Body of pancreas (tissue), 4 donors: ENCODE data around the gene IFT22. TPM values are rescaled to one million over a fixed set of nuclear protein-coding genes. Genes with fewer than 3 reads are reported as not detected.
A peak's percentile ranks its signal among the peaks of the same experiment; 100 is the strongest.

Source experiments
- ATAC-seq: fragments of 150-250 bp; one replicate; pipeline ENCODE4 v1.9.1; 2016
- DNase-seq, 4 donors: peaks; one replicate each; pipeline ENCODE4 v3.0.0-alpha.2; 2019
- H3K27ac ChIP-seq, 4 donors: fragments of 200-600 bp; sonication (generic); 1 replicate in 3 of 4; 2 replicates in 1 of 4; pipeline versions ENCODE4 v1.5.1 to v1.6.1; 2016 to 2019; ENCODE audit warnings: mild to moderate bottlenecking in 1 of 4, mixed read lengths in 1 of 4, moderate library complexity in 1 of 4
- H3K27me3 ChIP-seq, 2 donors: fragments of 200-600 bp; sonication (generic); one replicate each; pipeline ENCODE4 v1.6.0; 2016; ENCODE audit warnings: mild to moderate bottlenecking in 1 of 2
- H3K36me3 ChIP-seq, 2 donors: fragments of 200-600 bp; sonication (generic); replicated peaks in 1 of 2; 2 replicates each; pipeline ENCODE4 v1.5.1; 2016; ENCODE audit warnings: low read depth in 2 of 2; ENCODE audit not compliant: insufficient read depth in 1 of 2
- H3K4me1 ChIP-seq: fragments of 200-600 bp; sonication (generic); one replicate; pipeline ENCODE4 v1.6.0; 2016
- H3K4me3 ChIP-seq, 2 donors: fragments of 200-600 bp; sonication (generic); 1 replicate in 1 of 2; 2 replicates in 1 of 2; pipeline ENCODE4 v1.5.1; 2016 to 2019
- H3K9me3 ChIP-seq, 3 donors: fragments of 200-600 bp; sonication (generic); 1 replicate in 2 of 3; 2 replicates in 1 of 3; pipeline ENCODE4 v1.5.1; 2016
- POLR2A ChIP-seq, 3 donors: fragments of 450-650 bp; IDR thresholded peaks; one replicate each; pipeline ENCODE4 v1.6.1; 2016; ENCODE audit warnings: antibody characterized with exemption in 3 of 3, mild to moderate bottlenecking in 2 of 3
- WGBS, 2 donors: methylation state at CpG; one replicate each; pipeline ENCODE4 v1.1.5; 2017; 5-methylcytosine and 5-hydroxymethylcytosine counted together
- intact Hi-C: fragments of 100-400 bp; cut with DNase I; formaldehyde crosslinking; loops from one replicate; pipeline ENCODE4 v1.15.1; 2023
- total RNA-seq, 2 donors: library from RNA; depleted of rRNA; stranded (reverse); fragments of >200 nt; gene quantifications; one replicate each; pipeline ENCODE4 v1.1.0, GENCODE V29; 2016
- TF ChIP-seq, protein P1 (sequence below), 7 experiments: fragments of 450-650 bp in 4 of 7; fragments of 200-600 bp in 3 of 7; sonication (generic) in 3 of 7; IDR thresholded peaks; one replicate each; pipeline ENCODE4 v1.5.1; 2016 to 2019; ENCODE audit warnings: antibody characterized with exemption in 7 of 7

The IFT22 gene
- 10 to 100 TPM; 18.7 to 31.0 TPM for total RNA-seq

GRCh38 chr7:101321491-101322401, at the start of gene IFT22:
IFT22 (minus strand) TSS chr7:101321812; CDS start chr7:101321709, 103 bp downstream.
- Histone ChIP-seq H3K4me1 (peaks cover 13% of the 10 kb centered on the region), H3K36me3 (no peaks in the 10 kb centered on the region), H3K27ac (peak within 1 kb of the TSS; percentile 33 to 84 (median 76)), H3K27me3 (no peaks in the 10 kb centered on the region), H3K9me3 (no peaks in the 10 kb centered on the region), H3K4me3 (peak within 1 kb of the TSS; percentile 52 to 71)
- DNase-seq (peak; percentile 92 to 97 (median 96)), ATAC-seq (peak; percentile 98)
- 1 to 3% methylated on average over 26 to 68 of the region's 69 CpGs for WGBS, 2 donors
- intact Hi-C loops: no loop called here
- TF ChIP-seq, protein P1, sequence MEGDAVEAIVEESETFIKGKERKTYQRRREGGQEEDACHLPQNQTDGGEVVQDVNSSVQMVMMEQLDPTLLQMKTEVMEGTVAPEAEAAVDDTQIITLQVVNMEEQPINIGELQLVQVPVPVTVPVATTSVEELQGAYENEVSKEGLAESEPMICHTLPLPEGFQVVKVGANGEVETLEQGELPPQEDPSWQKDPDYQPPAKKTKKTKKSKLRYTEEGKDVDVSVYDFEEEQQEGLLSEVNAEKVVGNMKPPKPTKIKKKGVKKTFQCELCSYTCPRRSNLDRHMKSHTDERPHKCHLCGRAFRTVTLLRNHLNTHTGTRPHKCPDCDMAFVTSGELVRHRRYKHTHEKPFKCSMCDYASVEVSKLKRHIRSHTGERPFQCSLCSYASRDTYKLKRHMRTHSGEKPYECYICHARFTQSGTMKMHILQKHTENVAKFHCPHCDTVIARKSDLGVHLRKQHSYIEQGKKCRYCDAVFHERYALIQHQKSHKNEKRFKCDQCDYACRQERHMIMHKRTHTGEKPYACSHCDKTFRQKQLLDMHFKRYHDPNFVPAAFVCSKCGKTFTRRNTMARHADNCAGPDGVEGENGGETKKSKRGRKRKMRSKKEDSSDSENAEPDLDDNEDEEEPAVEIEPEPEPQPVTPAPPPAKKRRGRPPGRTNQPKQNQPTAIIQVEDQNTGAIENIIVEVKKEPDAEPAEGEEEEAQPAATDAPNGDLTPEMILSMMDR (IDR thresholded peaks at IDR 0.05): peak in 4 of 7 experiments; percentile 16 to 46 (median 29)
- peak; percentile 23 to 72 (median 65) for TF ChIP-seq POLR2A (IDR thresholded peaks at IDR 0.05)

GRCh38 chr7:101370836-101371235, 49.2 kb upstream of the IFT22 start:
- no peak for TF ChIP-seq POLR2A (IDR thresholded peaks at IDR 0.05)
- TF ChIP-seq, protein P1 (IDR thresholded peaks at IDR 0.05): no peak
- H3K27ac ChIP-seq: no peak overlapping the region
- intact Hi-C loops: no loop called here
- H3K36me3 ChIP-seq: no peaks in the 10 kb centered on the region
- H3K9me3 ChIP-seq: no peaks in the 10 kb centered on the region
- no peaks in the 10 kb centered on the region for H3K27me3 ChIP-seq
- H3K4me1 ChIP-seq: no peaks in the 10 kb centered on the region
- DNase-seq (no peak), ATAC-seq (no peak)
- no peak overlapping the region for H3K4me3 ChIP-seq
- WGBS, 2 donors: 54 to 68% methylated on average over 4 to 5 of the region's 5 CpGs

- 77 to 79% methylated on average over 8 of the region's 8 CpGs for WGBS, 2 donors
- intact Hi-C loops: no loop called here
Measured at GRCh38 chr7:101368422-101369165, 47.0 kb upstream of the IFT22 start.

GRCh38 chr7:101367676-101368075, 46.1 kb upstream of the IFT22 start:
- ATAC-seq (no peak), DNase-seq (no peak)
- Histone ChIP-seq H3K27ac (no peak overlapping the region), H3K36me3 (no peaks in the 10 kb centered on the region), H3K9me3 (no peaks in the 10 kb centered on the region), H3K4me1 (peaks cover 11% of the 10 kb centered on the region), H3K4me3 (no peak overlapping the region), H3K27me3 (no peaks in the 10 kb centered on the region)
- WGBS, 2 donors: 86 to 100% methylated on average over 1 of the region's 1 CpG
- TF ChIP-seq, protein P1 (IDR thresholded peaks at IDR 0.05): no peak
- no peak for TF ChIP-seq POLR2A (IDR thresholded peaks at IDR 0.05)
- intact Hi-C loops: no loop called here

More at GRCh38 chr7:101368422-101369165, 47.0 kb upstream of the IFT22 start:
- Histone ChIP-seq H3K9me3 (no peaks in the 10 kb centered on the region), H3K27ac (no peak overlapping the region), H3K4me1 (peaks cover 8% of the 10 kb centered on the region), H3K36me3 (no peaks in the 10 kb centered on the region), H3K4me3 (no peak overlapping the region), H3K27me3 (no peaks in the 10 kb centered on the region)
- DNase-seq (no peak), ATAC-seq (no peak)
- TF ChIP-seq, protein P1 (IDR thresholded peaks at IDR 0.05): no peak
- TF ChIP-seq POLR2A (IDR thresholded peaks at IDR 0.05): no peak
